Hepatic stellate cell (primary cell): ENCODE data around the gene ALPK3.
"Not testable (repeated sequence)": the region's sequence is repeated elsewhere in the genome, so short reads cannot be mapped to it uniquely, and the experiment has no call there.

Experiments used
- DNase-seq: peaks from one replicate; pipeline ENCODE4 v3.0.0; 2011; ENCODE audit warnings: low spot score

ALPK3 gene

GRCh38 chr15:84874981-84875699, 58.0 kb downstream of the ALPK3 start:
- DNase-seq = no peak

GRCh38 chr15:84876269-84876668, 59.1 kb downstream of the ALPK3 start:
- no peak for DNase-seq

- DNase-seq = not testable (repeated sequence)
Measured at GRCh38 chr15:84877701-84878100, 60.5 kb downstream of the ALPK3 start.

- peak; percentile 60 for DNase-seq
Measured at GRCh38 chr15:84878504-84878903, 61.3 kb downstream of the ALPK3 start.

GRCh38 chr15:84879088-84879780, 62.1 kb downstream of the ALPK3 start:
- no peak for DNase-seq

GRCh38 chr15:84880007-84880406, 62.9 kb downstream of the ALPK3 start:
- DNase-seq = no peak

- DNase-seq = no peak
Measured at GRCh38 chr15:84880822-84881519, 63.8 kb downstream of the ALPK3 start.

GRCh38 chr15:84881520-84881830, 64.3 kb downstream of the ALPK3 start:
- DNase-seq = no peak

- no peak for DNase-seq
Measured at GRCh38 chr15:84883466-84883865, 66.3 kb downstream of the ALPK3 start.

GRCh38 chr15:84883916-84884781, 67.0 kb downstream of the ALPK3 start, which contains the start of gene SLC28A1:
SLC28A1 (plus strand) TSS chr15:84884662; CDS start chr15:84887761, 3,099 bp downstream.
- DNase-seq = no peak

GRCh38 chr15:84885801-84886200, 68.6 kb downstream of the ALPK3 start:
- no peak for DNase-seq

GRCh38 chr15:84886211-84886983, 69.2 kb downstream of the ALPK3 start:
- no peak for DNase-seq

- no peak for DNase-seq
Measured at GRCh38 chr15:84886984-84887299, 69.8 kb downstream of the ALPK3 start.

- no peak for DNase-seq
Measured at GRCh38 chr15:84887938-84888337, 70.8 kb downstream of the ALPK3 start.

- no peak for DNase-seq
Measured at GRCh38 chr15:84888639-84889038, 71.5 kb downstream of the ALPK3 start.

- DNase-seq = no peak
Measured at GRCh38 chr15:84889313-84889990, 72.3 kb downstream of the ALPK3 start.

- DNase-seq = no peak
Measured at GRCh38 chr15:84889991-84890669, 73.0 kb downstream of the ALPK3 start.

- no peak for DNase-seq
Measured at GRCh38 chr15:84890670-84891162, 73.6 kb downstream of the ALPK3 start.

GRCh38 chr15:84891339-84891738, 74.2 kb downstream of the ALPK3 start:
- no peak for DNase-seq

GRCh38 chr15:84892786-84893307, 75.7 kb downstream of the ALPK3 start:
- no peak for DNase-seq
